GM21529 (cell line): Measurements from ENCODE around the gene MANF.

Experiments
- ATAC-seq: cut with Tn5 transposase; IDR thresholded peaks from one replicate; pipeline ENCODE4 v1.9.1; 2021; ENCODE audit not compliant: unreplicated experiment

MANF gene

GRCh38 chr3:51389423-51390183, 4.5 kb downstream of the MANF start:
- no peak for ATAC-seq

GRCh38 chr3:51390246-51391074, 5.4 kb downstream of the MANF start:
- no peak for ATAC-seq

- peak; percentile 92 for ATAC-seq
These were observed 6.0 kb downstream of the MANF start, which contains the start of gene RBM15B for GRCh38 chr3:51391075-51391565. RBM15B (plus strand) TSS chr3:51391285; CDS start chr3:51391400, 115 bp downstream.

- peak; percentile 5 for ATAC-seq
These were observed 6.7 kb downstream of the MANF start for GRCh38 chr3:51391566-51392354.

GRCh38 chr3:51392355-51393133, 7.5 kb downstream of the MANF start:
- no peak for ATAC-seq

GRCh38 chr3:51393134-51393495, 8.0 kb downstream of the MANF start:
- ATAC-seq, result no peak

- no peak for ATAC-seq
These were observed 8.5 kb downstream of the MANF start for GRCh38 chr3:51393564-51393963.

- no peak for ATAC-seq
These were observed 9.4 kb downstream of the MANF start for GRCh38 chr3:51394541-51394940.

- ATAC-seq, result no peak
These were observed 10.6 kb downstream of the MANF start for GRCh38 chr3:51395493-51396213.

- no peak for ATAC-seq
These were observed 11.3 kb downstream of the MANF start for GRCh38 chr3:51396401-51396800.

GRCh38 chr3:51397392-51397791, 12.3 kb downstream of the MANF start:
- ATAC-seq, result no peak

GRCh38 chr3:51398595-51399310, 13.7 kb downstream of the MANF start:
- ATAC-seq, result no peak

GRCh38 chr3:51400166-51400565, 15.1 kb downstream of the MANF start:
- no peak for ATAC-seq

GRCh38 chr3:51401735-51402134, 16.6 kb downstream of the MANF start:
- ATAC-seq, result no peak

GRCh38 chr3:51403675-51404074, 18.6 kb downstream of the MANF start:
- ATAC-seq, result no peak

GRCh38 chr3:51408021-51408420, 22.9 kb downstream of the MANF start:
- no peak for ATAC-seq

- ATAC-seq, result no peak
These were observed 23.7 kb downstream of the MANF start for GRCh38 chr3:51408813-51409212.

GRCh38 chr3:51422211-51422610, 37.1 kb downstream of the MANF start:
- no peak for ATAC-seq

GRCh38 chr3:51426921-51427320, 41.8 kb downstream of the MANF start:
- ATAC-seq, result no peak
